Erythroblast (primary cell): ENCODE results near the gene GRIP2.

Source experiments
- GATA1 ChIP-seq: IDR thresholded peaks from 2 replicates; pipeline ENCODE4 v1.6.1; 2011; ENCODE audit warnings: low read depth, mild to moderate bottlenecking, control low read depth, low read length, moderate library complexity
- POLR2A ChIP-seq: IDR thresholded peaks from 2 replicates; pipeline ENCODE4 v1.6.1; 2011; ENCODE audit warnings: mild to moderate bottlenecking, low read length

- TF ChIP-seq POLR2A: no peak
- TF ChIP-seq GATA1: no peak
Measured at GRCh38 chr3:14545251-14545635, 5.1 kb upstream of the GRIP2 start.
